GM19035 (cell line): Measurements from ENCODE around the gene ZBTB34.

Experiments
- ATAC-seq: cut with Tn5 transposase; IDR thresholded peaks from one replicate; pipeline ENCODE4 v1.9.1; 2021; ENCODE audit not compliant: unreplicated experiment

ZBTB34 gene

GRCh38 chr9:126875756-126876510 is 15.5 kb downstream of the ZBTB34 start:
- ATAC-seq = no peak

- ATAC-seq = no peak
Observed at GRCh38 chr9:126876531-126876930, 16.1 kb downstream of the ZBTB34 start.

- ATAC-seq = no peak
Observed at GRCh38 chr9:126877418-126877817, 17.0 kb downstream of the ZBTB34 start.

GRCh38 chr9:126879288-126879687 is 18.8 kb downstream of the ZBTB34 start:
- no peak for ATAC-seq

GRCh38 chr9:126880226-126880946 is 19.9 kb downstream of the ZBTB34 start:
- ATAC-seq = no peak

- no peak for ATAC-seq
Observed at GRCh38 chr9:126880947-126881332, 20.5 kb downstream of the ZBTB34 start.

- no peak for ATAC-seq
Observed at GRCh38 chr9:126882746-126883145, 22.3 kb downstream of the ZBTB34 start.

- ATAC-seq = no peak
Observed at GRCh38 chr9:126883636-126884035, 23.2 kb downstream of the ZBTB34 start.

GRCh38 chr9:126885131-126885641 is 24.7 kb downstream of the ZBTB34 start:
- ATAC-seq = no peak

GRCh38 chr9:126886034-126886822 is 25.8 kb downstream of the ZBTB34 start:
- no peak for ATAC-seq

GRCh38 chr9:126886897-126887296 is 26.5 kb downstream of the ZBTB34 start:
- ATAC-seq = no peak

- ATAC-seq = no peak
Observed at GRCh38 chr9:126891676-126892075, 31.2 kb downstream of the ZBTB34 start.

GRCh38 chr9:126893079-126893478 is 32.6 kb downstream of the ZBTB34 start:
- ATAC-seq = no peak

- no peak for ATAC-seq
Observed at GRCh38 chr9:126894052-126894603, 33.7 kb downstream of the ZBTB34 start.

GRCh38 chr9:126902210-126902609 is 41.8 kb downstream of the ZBTB34 start:
- ATAC-seq = no peak

GRCh38 chr9:126904586-126904985 is 44.1 kb downstream of the ZBTB34 start:
- no peak for ATAC-seq

- ATAC-seq = no peak
Observed at GRCh38 chr9:126906091-126906490, 45.7 kb downstream of the ZBTB34 start.

- no peak for ATAC-seq
Observed at GRCh38 chr9:126907058-126907457, 46.6 kb downstream of the ZBTB34 start.

- peak; percentile 98 for ATAC-seq
Observed at GRCh38 chr9:126914458-126915280, 54.2 kb downstream of the ZBTB34 start, which contains the start of gene RALGPS1. TSS of gene RALGPS1 (plus strand) at chr9:126914782. CDS start at chr9:126962290, 47,508 bp downstream.

- peak; percentile 5 for ATAC-seq
Observed at GRCh38 chr9:126915281-126915816, 54.9 kb downstream of the ZBTB34 start.
